Measurements from ENCODE around the gene TMEM8B.

Gene TMEM8B

DNA sequence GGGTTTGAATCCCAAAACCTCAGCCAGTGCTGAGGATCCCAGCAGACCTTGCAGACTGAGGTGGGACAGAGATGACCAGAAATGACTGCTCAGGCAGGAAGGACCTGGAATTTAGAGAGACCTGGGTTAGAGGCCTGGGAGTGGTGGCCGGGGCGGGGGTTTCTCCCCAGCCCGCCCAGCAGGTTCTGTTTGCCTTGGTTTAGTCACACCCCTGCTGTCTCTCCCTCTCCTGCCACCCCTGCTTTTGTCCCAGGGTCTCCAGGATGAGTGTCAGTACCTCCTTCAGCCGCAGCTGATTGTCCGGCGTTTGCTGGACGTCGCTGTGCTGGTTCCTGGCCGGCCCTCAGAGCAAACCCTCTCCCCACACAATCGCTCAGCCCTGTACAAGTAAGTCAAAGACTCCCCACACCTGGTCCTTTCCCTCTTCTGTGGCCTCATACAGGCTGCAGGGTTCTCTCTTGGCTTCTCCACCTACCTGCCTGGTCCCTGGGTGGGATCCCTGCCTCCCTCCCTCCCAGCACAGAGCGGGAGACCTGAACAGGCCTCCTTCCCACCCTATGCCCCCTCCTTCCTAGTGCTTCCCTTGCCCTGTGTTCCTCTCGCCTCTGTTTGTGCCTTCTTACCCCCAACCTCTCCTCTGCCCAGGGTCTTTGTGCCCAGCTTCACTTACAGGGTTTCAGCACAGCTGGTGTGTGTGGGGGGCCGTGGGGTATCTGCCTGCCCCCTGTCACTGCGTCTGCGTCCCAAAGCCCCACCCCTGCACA is 12.0 kb downstream of the TMEM8B start:
- DNase-seq, result no peak

- no peak for DNase-seq
Observed at GRCh38 chr9:35841645-35841900, 12.5 kb downstream of the TMEM8B start.

GRCh38 chr9:35842020-35842745 is 13.2 kb downstream of the TMEM8B start:
- no peak for DNase-seq

DNA sequence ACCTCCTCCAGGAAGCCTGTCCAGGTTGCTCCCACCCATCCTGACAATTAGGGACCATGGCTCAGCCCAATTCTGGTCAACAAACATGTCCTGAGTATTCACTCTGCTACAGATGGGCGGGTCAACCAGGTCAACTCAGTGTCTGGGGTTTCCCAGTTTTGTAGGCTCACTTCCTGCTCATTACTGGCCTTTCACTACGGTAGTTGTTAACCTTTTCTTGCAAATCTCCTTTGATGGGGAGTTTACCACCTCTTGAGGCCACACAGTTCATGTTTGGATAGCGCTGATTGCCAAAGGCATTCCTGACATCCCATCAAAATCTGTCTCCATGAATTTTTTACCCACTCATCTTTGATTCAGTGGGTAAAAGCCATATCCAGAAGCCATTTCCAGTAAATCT is 13.8 kb downstream of the TMEM8B start:
- no peak for DNase-seq

DNA sequence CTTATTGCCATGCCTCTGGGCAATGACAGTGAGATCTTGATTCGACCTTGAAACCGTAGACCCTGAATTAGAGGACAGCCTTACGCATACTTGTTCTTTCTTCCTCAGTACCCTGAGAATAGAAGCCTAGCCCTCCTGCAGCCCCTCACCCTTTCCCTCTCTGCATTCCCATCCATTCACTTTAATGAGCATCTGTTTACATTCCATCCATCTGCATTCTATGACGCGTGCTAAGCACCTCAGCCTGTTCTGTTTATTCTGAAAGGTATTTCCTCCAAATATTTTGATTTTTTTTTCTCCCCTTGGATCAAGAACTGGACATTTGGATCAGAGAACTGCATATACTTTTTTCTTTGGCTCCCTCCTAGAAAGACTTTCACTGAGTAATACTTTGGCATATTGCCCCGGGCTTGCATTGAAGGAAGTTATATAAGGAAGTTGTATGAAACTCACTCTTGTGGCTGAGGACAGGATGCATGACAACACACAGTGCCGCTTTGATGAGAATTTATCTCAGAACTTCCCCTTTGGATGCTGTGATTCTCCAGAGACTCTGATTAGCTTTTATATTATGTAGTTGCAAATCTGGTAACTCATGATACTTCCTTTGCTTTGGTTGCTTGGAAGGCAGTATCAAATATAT is 15.7 kb downstream of the TMEM8B start:
- peak; percentile 55 for DNase-seq

- no peak for DNase-seq
Observed at GRCh38 chr9:35845824-35846771, 17.1 kb downstream of the TMEM8B start.

DNA sequence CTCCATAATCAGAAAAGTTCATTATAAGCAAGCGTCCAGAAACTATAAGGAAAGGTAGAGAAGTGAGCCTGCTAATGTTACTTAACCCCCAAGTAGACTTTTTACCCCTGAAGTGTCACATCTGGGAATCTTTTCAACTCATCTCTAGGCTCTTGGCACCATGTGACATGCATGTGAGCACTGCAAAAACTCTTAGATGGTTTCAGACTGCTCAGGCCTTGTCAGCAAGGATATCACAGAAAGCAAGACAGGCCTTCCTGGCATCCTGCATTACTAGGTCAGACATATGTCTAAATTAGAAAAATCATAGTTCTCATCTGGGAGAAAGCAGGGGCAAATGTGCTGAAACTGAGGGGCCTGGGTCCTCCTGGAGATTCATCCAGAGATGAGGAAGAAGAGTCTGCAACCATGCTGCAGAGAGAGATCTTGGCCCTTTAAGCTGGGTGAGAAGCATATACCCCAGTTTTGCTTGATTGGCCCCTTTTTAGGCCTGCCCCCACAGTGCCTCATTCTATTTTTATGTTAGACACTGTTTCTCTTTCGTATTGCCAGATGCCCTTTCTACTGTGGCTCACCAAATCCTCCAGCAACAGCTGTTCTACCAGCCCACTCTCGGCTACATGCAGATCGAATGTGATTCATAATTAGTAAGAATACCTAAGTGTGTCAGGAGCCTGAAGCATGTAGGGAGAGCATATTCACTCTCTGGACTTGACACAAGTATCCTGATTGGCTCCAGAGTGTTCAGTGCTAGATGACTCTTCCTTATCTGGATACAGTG is 19.0 kb downstream of the TMEM8B start:
- DNase-seq, result no peak

DNA sequence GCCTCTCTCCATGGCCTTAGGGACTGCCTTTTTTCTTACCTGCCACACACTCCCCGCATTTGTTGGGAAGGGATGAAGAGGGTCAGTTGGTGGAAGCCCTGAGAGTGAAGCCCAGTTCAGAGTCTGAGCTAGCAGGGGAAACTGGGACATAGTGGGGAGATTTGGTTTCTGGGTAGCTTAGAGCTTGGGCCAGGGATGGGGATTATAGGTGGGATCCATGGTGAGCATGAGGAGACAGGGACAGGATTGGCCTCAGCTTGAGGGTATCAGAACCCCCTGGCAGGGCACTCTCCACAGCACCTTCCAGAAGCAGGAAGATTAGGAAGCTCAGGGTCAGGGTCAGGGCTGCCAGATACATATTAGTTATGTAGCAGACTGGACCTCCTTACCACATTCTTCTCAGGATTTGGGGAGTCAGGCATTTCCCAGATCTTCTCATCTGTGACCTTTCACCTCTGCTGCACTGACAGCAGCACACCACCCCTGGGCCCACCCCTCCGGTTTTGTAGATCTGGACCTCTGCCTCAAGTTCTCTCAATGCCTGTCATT is 23.3 kb downstream of the TMEM8B start:
- DNase-seq, result no peak

- DNase-seq, result no peak
Observed at GRCh38 chr9:35852876-35853865, 24.1 kb downstream of the TMEM8B start.

GRCh38 chr9:35854091-35854762 is 25.2 kb downstream of the TMEM8B start:
- no peak for DNase-seq

- DNase-seq, result no peak
Observed at GRCh38 chr9:35856206-35856605, 27.2 kb downstream of the TMEM8B start.

GRCh38 chr9:35856882-35857281 is 27.9 kb downstream of the TMEM8B start:
- no peak for DNase-seq

DNA sequence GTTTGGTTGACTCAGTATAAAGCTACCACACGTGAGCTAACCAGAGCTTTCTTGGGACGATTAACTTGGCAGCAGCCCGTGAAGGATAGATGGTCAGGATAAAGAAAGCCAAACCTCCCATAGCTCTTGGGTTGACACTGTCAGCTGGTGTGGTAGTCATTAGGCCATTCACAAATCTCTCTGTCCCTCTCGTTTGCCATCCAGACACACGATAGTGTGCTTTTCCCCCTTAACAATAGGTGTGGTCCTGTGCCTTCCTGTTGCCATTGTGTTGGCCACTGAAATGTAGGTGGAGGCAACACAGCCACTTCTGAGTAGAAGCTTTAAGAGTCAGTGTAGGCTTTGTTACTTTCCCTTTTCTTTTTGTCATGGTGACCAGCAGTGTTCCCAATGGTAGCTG is 29.4 kb downstream of the TMEM8B start:
- no peak for DNase-seq

DNA sequence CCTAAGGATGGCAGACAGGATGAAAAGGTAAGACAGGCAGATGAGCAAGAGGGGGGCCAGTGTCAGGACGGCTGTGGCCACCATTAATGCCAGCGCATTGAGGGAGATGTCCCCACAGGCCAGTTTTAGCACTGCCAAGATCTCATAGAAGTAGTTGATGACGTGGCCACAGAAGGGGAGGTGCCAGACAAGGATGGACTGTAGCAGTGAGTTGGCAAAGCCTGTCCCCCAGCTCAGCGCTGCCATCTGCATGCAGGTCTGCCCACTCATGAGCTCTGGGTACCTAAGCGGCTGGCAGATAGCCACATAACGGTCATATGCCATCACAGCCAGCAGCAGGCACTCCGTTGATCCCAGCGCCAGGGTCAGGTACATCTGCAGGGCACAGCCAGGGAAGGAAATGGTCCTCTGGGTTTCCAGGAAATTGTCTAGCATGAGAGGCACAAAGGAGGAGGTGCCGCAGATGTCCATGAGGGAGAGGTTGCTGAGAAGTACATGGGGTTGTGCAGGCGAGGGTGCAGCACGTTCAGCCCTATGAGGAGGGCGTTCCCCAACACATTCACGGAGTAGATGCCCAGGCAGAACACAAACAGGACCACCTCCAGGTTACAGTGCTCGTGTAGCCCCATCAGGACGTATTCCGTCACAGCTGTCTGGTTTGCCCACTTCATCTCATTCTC is 30.4 kb downstream of the TMEM8B start:
- no peak for DNase-seq

DNA sequence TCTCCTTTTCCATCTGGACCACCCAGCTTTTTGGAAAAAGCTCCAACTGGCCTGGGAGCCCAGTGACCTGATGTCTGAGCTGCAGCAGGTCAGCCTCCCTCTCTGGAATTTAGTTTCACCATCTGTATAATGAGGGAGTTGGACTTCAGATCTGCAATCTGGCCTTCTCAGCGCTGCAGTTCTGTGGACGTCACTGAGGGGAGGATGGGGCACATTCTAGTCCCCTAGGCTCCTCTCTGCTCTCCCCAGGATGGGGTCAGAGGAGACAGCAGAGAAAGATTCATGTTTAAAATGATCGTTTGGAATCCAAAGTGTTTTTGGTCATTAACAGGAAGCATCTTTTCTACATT is 30.9 kb downstream of the TMEM8B start:
- no peak for DNase-seq

GRCh38 chr9:35861161-35861897 is 32.3 kb downstream of the TMEM8B start:
- DNase-seq, result no peak

- no peak for DNase-seq
Observed at GRCh38 chr9:35862328-35862727, 33.3 kb downstream of the TMEM8B start.

DNA sequence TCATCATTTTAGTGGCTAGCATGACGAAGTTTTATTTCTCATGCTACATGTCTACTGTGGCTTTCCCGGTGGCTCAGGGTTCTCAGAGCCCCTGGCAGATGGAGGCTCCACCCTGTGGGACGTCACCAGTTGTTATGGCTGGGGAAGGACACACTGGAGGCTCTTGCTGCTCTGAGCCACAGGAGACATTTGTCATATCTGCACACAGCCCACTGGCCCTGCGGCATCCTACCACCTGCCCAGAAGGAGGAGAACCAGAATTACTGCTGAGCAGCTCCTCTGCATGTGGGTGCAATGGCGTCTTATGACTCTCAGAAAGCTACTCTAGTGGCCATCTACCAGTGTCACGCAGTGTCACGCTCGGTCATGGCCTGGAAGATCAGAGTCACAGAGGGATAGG is 34.6 kb downstream of the TMEM8B start:
- DNase-seq, result no peak

DNA sequence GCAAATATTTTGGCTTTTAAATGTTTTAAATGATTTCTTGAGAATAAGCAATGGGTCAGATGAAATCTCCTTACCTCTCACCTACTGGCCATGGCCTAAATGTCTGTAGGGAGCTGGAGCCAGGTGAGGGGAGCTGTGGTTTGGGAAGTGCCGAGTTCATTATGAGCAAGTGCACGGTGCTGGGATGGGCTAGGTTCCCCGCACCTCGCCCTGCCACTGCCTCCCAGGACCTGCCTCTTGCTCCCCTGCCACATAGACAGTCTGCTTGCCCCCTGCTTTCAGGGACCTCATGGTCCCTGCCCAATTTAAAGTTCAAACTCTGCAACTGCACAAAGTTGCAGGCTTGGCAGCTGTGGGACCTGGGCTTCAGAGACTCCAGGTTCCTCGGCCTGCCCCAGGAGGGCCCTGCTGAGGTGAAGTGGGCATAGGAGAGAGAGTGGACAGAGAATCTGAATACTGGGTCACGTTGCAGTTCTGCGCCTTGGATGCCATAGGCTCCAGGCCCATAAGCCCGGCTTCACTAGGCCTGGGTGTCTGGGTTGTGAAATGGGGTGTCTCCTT is 35.7 kb downstream of the TMEM8B start:
- no peak for DNase-seq

Measured in midbrain (tissue), 1 donor.